CD14-positive monocyte (primary cell): ENCODE measurements around the gene ASH1L. TPM values are rescaled to one million over a fixed set of nuclear protein-coding genes. Genes with fewer than 3 reads are reported as not detected.
"Not testable (repeated sequence)": the region's sequence is repeated elsewhere in the genome, so short reads cannot be mapped to it uniquely, and the experiment has no call there.

Experiments used
- DNase-seq, 3 donors: peaks; one replicate each; pipeline ENCODE4 v3.0.0-alpha.2; 2011 to 2022
- H2AFZ ChIP-seq: 2 replicates; pipeline ENCODE4 v1.6.0; 2012; ENCODE audit warnings: mild to moderate bottlenecking, low read depth, low read length, inconsistent platforms; ENCODE audit not compliant: insufficient read depth, poor library complexity, severe bottlenecking
- H3K27ac ChIP-seq, 2 donors: 1 replicate in 1 of 2; 2 replicates in 1 of 2; pipeline ENCODE4 v1.5.1; 2012 to 2013; ENCODE audit warnings: low read length in 2 of 2, control low read depth in 1 of 2, inconsistent platforms in 1 of 2, low read depth in 1 of 2, mild to moderate bottlenecking in 1 of 2
- H3K27me3 ChIP-seq, 2 donors: one replicate each; pipeline versions ENCODE4 v1.6.0 to v1.6.1; 2011 to 2013; ENCODE audit warnings: low read length in 2 of 2; ENCODE audit not compliant: control insufficient read depth in 2 of 2, insufficient read depth in 2 of 2
- H3K36me3 ChIP-seq, 2 donors: replicated peaks in 1 of 2; 1 replicate in 1 of 2; 2 replicates in 1 of 2; pipeline versions ENCODE4 v1.5.1 to v1.6.1; 2012 to 2013; ENCODE audit warnings: low read length in 2 of 2, control low read depth in 1 of 2, inconsistent platforms in 1 of 2, mild to moderate bottlenecking in 1 of 2; ENCODE audit not compliant: insufficient read depth in 2 of 2, control insufficient read depth in 1 of 2
- H3K4me1 ChIP-seq, 2 donors: 1 replicate in 1 of 2; 2 replicates in 1 of 2; pipeline versions ENCODE4 v1.5.1 to v1.6.1; 2012 to 2013; ENCODE audit warnings: low read length in 2 of 2, control low read depth in 1 of 2, inconsistent platforms in 1 of 2, mild to moderate bottlenecking in 1 of 2, moderate library complexity in 1 of 2; ENCODE audit not compliant: insufficient read depth in 2 of 2, control insufficient read depth in 1 of 2
- H3K4me2 ChIP-seq: replicated peaks from 2 replicates; pipeline ENCODE3; 2012; ENCODE audit warnings: low read length, moderate library complexity, mild to moderate bottlenecking; ENCODE audit not compliant: poor library complexity, severe bottlenecking; ENCODE audit errors: extremely low read depth
- H3K4me3 ChIP-seq, 3 experiments: fragments of 200-600 bp in 1 of 3; sonication (generic) in 1 of 3; replicated peaks in 1 of 3; 1 replicate in 2 of 3; 2 replicates in 1 of 3; pipeline ENCODE4 v1.5.1; 2011 to 2013; ENCODE audit warnings: low read length in 3 of 3, mild to moderate bottlenecking in 3 of 3, control low read depth in 2 of 3, low read depth in 2 of 3, inconsistent platforms in 1 of 3, moderate library complexity in 1 of 3
- H3K79me2 ChIP-seq: 2 replicates; pipeline ENCODE4 v1.6.0; 2012; ENCODE audit warnings: mild to moderate bottlenecking, control low read depth, inconsistent platforms, low read length, moderate library complexity; ENCODE audit not compliant: insufficient read depth
- H3K9ac ChIP-seq: 2 replicates; pipeline ENCODE4 v1.6.0; 2017; ENCODE audit warnings: low read length, mild to moderate bottlenecking; ENCODE audit not compliant: insufficient read depth, poor library complexity, severe bottlenecking
- H3K9me3 ChIP-seq, 2 donors: replicated peaks in 1 of 2; 1 replicate in 1 of 2; 2 replicates in 1 of 2; pipeline versions ENCODE4 v1.5.1 to v1.6.1; 2012 to 2013; ENCODE audit warnings: low read length in 2 of 2, control low read depth in 1 of 2; ENCODE audit not compliant: control insufficient read depth in 1 of 2, insufficient read depth in 1 of 2
- H4K20me1 ChIP-seq: 2 replicates; pipeline ENCODE4 v1.6.0; 2012; ENCODE audit warnings: mild to moderate bottlenecking, low read length, control low read depth, moderate library complexity; ENCODE audit not compliant: insufficient read depth
- H3K27ac Mint-ChIP-seq, 7 donors: one replicate each; pipeline ENCODE4 v1.8.0; 2020; ENCODE audit warnings: mild to moderate bottlenecking in 7 of 7, mixed read lengths in 7 of 7, moderate library complexity in 6 of 7, inconsistent platforms in 2 of 7
- H3K27me3 Mint-ChIP-seq, 3 donors: one replicate each; pipeline ENCODE4 v1.8.0; 2021 to 2022; ENCODE audit warnings: low read depth in 3 of 3, mild to moderate bottlenecking in 3 of 3, mixed read lengths in 3 of 3, moderate library complexity in 3 of 3, inconsistent platforms in 1 of 3
- H3K36me3 Mint-ChIP-seq, 2 donors: one replicate each; pipeline ENCODE4 v1.8.0; 2020; ENCODE audit warnings: mixed read lengths in 2 of 2, inconsistent platforms in 1 of 2, mild to moderate bottlenecking in 1 of 2
- H3K4me1 Mint-ChIP-seq: one replicate; pipeline ENCODE4 v1.8.0; 2020; ENCODE audit warnings: mild to moderate bottlenecking, mixed read lengths
- H3K4me3 Mint-ChIP-seq, 2 donors: one replicate each; pipeline ENCODE4 v1.8.0; 2020; ENCODE audit warnings: mild to moderate bottlenecking in 2 of 2, mixed read lengths in 2 of 2, moderate library complexity in 1 of 2
- H3K9me3 Mint-ChIP-seq, 7 donors: one replicate each; pipeline ENCODE4 v1.8.0; 2020 to 2022; ENCODE audit warnings: mixed read lengths in 7 of 7, mild to moderate bottlenecking in 6 of 7, moderate library complexity in 6 of 7, inconsistent platforms in 2 of 7
- WGBS: methylation state at CpG from one replicate; pipeline ENCODE4 v1.1.5; 2013; ENCODE audit warnings: missing lambda C conversion rate; ENCODE audit not compliant: insufficient coverage; 5-methylcytosine and 5-hydroxymethylcytosine counted together
- intact Hi-C, 2 donors: fragments of 100-400 bp; cut with micrococcal nuclease; formaldehyde crosslinking; loops; one replicate each; pipeline versions ENCODE4 v1.15.0 to v1.15.1; 2023
- polyA plus RNA-seq, 3 donors: library from polyadenylated mRNA; depleted of rRNA in 1 of 3; unstranded in 2 of 3; stranded (reverse) in 1 of 3; fragments of 300-500 nt in 2 of 3; fragments of >200 nt in 1 of 3; fragmentation: Illumina TruSeq in 2 of 3; gene quantifications; 1 replicate in 2 of 3; 2 replicates in 1 of 3; pipeline ENCODE4 v1.2.3, GENCODE V29; 2012 to 2021
- TF ChIP-seq, protein P1 (sequence below): fragments of 200-600 bp; IDR thresholded peaks from one replicate; pipeline ENCODE4 v1.8.0; 2022; ENCODE audit warnings: antibody characterized with exemption, mild to moderate bottlenecking

Gene ASH1L
- polyA plus RNA-seq, 3 donors = 2.7 to 21.5 (median 5.6) TPM

DNA sequence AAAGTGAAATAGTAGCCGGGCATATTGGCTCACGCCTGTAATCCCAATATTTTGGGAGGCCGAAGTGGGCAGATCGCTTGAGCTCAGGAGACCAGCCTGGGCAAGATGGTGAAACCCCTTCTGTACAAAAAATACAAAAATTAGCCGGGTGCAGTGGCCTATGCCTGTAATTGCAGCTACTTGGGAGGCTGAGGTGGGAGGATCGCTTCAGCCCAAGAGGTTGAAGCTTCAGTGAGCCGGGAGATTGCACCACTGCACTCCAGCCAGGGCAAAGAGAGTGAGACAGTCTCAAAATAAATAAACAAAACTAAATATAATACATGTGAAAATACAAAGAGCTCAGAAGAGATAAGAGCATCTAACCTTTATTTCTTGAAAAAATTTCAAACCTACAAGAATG, 45.1 kb upstream of the ASH1L start:
- H3K4me3 Mint-ChIP-seq = no peak overlapping the region

DNA sequence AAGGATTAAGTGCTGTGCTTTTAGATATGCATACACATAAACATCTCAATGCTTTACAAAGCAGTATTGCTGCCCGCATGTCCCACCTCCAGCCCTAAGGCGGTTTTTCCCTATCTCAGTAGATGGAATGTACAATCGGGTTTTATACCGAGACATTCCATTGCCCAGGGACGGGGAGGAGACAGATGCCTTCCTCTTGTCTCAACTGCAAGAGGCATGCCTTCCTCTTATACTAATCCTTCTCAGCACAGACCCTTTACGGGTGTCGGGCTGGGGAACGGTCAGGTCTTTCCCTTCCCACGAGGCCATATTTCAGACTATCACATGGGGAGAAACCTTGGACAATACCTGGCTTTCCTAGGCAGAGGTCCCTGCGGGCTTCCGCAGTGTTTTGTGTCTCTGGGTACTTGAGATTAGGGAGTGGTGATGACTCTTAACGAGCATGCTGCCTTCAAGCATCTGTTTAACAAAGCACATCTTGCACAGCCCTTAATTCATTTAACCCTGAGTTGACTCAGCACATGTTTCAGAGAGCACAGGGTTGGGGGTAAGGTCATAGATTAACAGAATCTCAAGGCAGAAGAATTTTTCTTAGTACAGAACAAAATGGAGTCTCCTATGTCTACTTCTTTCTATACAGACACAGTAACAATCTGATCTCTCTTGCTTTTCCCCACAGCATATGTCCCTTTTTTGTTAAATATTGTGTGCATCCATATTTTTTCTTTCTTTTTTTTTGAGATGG, 37.4 kb upstream of the ASH1L start:
- H3K4me2 ChIP-seq, H3K9ac ChIP-seq, H3K79me2 ChIP-seq, H3K27me3 ChIP-seq, H3K4me3 ChIP-seq, H3K9me3 ChIP-seq, H3K36me3 ChIP-seq, H3K4me1 ChIP-seq, H3K27ac ChIP-seq, H4K20me1 ChIP-seq, DNase-seq, intact Hi-C loops, H2AFZ ChIP-seq, H3K9me3 Mint-ChIP-seq, H3K36me3 Mint-ChIP-seq: not testable (repeated sequence)
- Mint-ChIP-seq H3K4me3 (peak overlapping the region; percentile 15 to 41), H3K27ac (peak overlapping the region in 1 of 7 donors; percentile 40), H3K27me3 (peaks cover 11 to 13% (median 12%) of the 10 kb centered on the region in 3 donors), H3K4me1 (peaks cover 21% of the 10 kb centered on the region)
- WGBS = no CpG with 5 or more reads among the region's 12 CpGs

More for the DNA sequence above, 45.1 kb upstream of the ASH1L start:
- Mint-ChIP-seq H3K36me3 (peaks cover 6 to 7% of the 10 kb centered on the region in 2 donors), H3K4me1 (peaks cover 8% of the 10 kb centered on the region), H3K27me3 (peaks cover 0 to 3% (median 1%) of the 10 kb centered on the region in 3 donors), H3K27ac (no peak overlapping the region), H3K9me3 (no peaks in the 10 kb centered on the region)
- Histone ChIP-seq H3K4me2 (no peak overlapping the region), H3K79me2 (no peaks in the 10 kb centered on the region), H3K9ac (no peak overlapping the region), H3K9me3 (no peaks in the 10 kb centered on the region), H3K27me3 (no peaks in the 10 kb centered on the region), H2AFZ (no peak overlapping the region), H3K4me3 (no peak overlapping the region), H3K4me1 (peaks cover 4 to 6% of the 10 kb centered on the region in 2 donors), H3K36me3 (peaks cover under 1 to 6% of the 10 kb centered on the region in 2 donors), H3K27ac (no peak overlapping the region), H4K20me1 (no peaks in the 10 kb centered on the region)
- DNase-seq = no peak
- no CpG with 5 or more reads among the region's 7 CpGs for WGBS
- TF ChIP-seq, protein P1, sequence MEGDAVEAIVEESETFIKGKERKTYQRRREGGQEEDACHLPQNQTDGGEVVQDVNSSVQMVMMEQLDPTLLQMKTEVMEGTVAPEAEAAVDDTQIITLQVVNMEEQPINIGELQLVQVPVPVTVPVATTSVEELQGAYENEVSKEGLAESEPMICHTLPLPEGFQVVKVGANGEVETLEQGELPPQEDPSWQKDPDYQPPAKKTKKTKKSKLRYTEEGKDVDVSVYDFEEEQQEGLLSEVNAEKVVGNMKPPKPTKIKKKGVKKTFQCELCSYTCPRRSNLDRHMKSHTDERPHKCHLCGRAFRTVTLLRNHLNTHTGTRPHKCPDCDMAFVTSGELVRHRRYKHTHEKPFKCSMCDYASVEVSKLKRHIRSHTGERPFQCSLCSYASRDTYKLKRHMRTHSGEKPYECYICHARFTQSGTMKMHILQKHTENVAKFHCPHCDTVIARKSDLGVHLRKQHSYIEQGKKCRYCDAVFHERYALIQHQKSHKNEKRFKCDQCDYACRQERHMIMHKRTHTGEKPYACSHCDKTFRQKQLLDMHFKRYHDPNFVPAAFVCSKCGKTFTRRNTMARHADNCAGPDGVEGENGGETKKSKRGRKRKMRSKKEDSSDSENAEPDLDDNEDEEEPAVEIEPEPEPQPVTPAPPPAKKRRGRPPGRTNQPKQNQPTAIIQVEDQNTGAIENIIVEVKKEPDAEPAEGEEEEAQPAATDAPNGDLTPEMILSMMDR = no peak
- intact Hi-C loops = no loop called here
